Superior temporal gyrus (tissue), 1 donor: ENCODE data around the gene RPL18.
A peak's percentile ranks its signal among the peaks of the same experiment; 100 is the strongest.
"Not testable (repeated sequence)": the region's sequence is repeated elsewhere in the genome, so short reads cannot be mapped to it uniquely, and the experiment has no call there.

ENCODE experiments used
- DNase-seq: peaks from one replicate; pipeline ENCODE4 v3.0.0-alpha.2; 2016; ENCODE audit errors: extremely low spot score

Gene RPL18

GRCh38 chr19:48588670-48589401, 30.1 kb downstream of the RPL18 start:
- peak; percentile 88 for DNase-seq

DNA sequence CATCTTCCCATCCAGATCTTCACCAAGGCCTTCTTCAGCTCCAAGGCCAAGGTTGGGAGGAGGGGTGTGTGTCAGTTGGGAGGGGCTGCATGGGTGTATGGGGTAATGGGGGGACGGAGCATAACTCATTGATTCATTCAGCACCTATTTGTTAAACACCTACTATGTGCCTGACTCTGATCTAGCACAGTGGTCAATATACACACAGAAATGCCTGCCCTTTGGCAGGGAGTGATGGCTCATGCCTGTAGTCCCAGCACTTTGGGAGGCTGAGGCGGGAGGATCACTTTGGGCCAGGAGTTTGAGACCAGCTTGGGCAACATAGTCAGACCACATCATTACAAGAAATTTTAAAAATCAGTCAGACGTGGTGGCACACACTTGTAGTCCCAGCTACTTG, 31.6 kb downstream of the RPL18 start:
- no peak for DNase-seq

DNA sequence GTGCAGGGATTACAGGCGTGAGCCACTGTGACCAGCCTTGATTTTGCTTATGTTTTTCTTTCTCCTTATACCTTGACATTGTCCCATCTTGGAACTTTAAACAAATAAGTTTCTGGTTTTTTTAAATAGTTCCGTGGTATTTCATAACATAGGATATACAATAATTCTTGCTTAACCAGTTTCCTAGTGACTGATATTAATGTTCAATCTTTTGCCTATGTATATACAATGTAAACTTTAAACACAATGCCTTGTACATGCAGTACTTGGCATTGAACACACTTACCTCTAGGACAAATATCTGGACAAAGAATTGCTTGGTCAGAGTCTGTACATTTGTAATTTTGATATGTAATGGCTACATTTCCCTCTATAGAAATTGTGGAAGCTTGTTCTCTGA, 36.8 kb downstream of the RPL18 start:
- no peak for DNase-seq

GRCh38 chr19:48578891-48579290, 40.1 kb downstream of the RPL18 start:
- no peak for DNase-seq

- DNase-seq, result not testable (repeated sequence)
These were observed 41.1 kb downstream of the RPL18 start for GRCh38 chr19:48577908-48578307.

GRCh38 chr19:48575931-48576622, 42.9 kb downstream of the RPL18 start:
- DNase-seq, result no peak

DNA sequence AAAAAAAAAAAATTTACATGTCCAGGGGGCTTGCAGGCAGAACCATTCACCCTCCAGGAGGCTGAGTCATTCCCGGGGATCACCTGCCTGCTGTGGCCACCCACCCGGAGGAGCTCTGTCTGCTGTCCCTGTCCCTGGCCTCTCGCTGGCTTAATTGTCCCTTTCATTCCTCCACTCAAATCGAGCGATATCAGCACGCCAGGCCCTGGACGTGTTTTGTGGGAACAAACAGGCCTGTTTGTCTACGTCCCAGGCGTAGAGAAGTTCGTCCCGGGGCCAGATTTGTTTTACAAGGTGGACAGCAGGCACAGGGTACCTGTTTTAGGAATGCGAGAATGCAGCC, 45.8 kb downstream of the RPL18 start:
- DNase-seq, result no peak

GRCh38 chr19:48571378-48572162, 47.4 kb downstream of the RPL18 start:
- DNase-seq, result no peak

- no peak for DNase-seq
These were observed 49.2 kb downstream of the RPL18 start for GRCh38 chr19:48569814-48570213.

DNA sequence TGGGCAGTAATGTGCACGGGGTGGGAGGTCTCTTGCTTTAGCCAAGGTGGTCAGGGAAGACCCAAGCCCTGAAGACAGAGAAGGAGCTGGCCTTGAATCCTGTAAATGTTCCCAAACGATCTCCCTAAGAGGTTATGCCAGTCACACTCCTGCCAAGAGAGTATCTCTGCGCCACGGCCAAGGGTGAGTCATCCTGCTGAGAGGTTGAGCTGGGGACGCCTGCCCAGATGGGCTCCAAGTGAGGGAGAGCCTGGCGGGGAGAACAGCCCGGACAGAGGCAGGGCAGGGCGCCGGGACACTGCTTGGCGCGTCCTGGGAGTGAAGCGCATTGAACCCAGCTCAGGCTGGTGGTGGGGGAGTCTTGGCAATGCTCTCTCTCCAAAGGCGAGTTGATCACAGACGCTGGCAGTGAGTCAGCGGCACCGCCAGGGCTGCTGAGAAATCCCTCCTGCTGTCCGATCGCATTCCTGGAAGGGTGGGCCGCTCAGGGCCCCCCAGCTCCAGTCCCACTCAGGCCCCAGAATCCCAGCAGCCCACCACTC, 50.6 kb downstream of the RPL18 start:
- peak; percentile 46 for DNase-seq
